K562 (cell line): ENCODE data around the gene NPFF. TPM values are rescaled to one million over a fixed set of nuclear protein-coding genes. Genes with fewer than 3 reads are reported as not detected.

Experiments
- ATAC-seq: fragments of 200-7000 bp; cut with Tn5 transposase; 3 replicates; pipeline ENCODE4 v1.9.1; 2020; ENCODE audit warnings: moderate library complexity
- BruUV-seq: library from RNA; stranded (reverse); fragments of 400-500 nt; replicated peaks from 2 replicates; lab custom pipeline; 2021; lab: Mats Ljungman, UMichigan
- CTCF ChIA-PET: fragments of 300-600 bp; formaldehyde crosslinking; extraction: SDS; loops from one replicate; lab custom pipeline; 2021; ENCODE audit warnings: low intra/inter-chr PET ratio; lab: Yijun Ruan, JAX
- POLR2A ChIA-PET: fragments of 300-600, 350-650 bp; sonication (Branson Sonifier 250); formaldehyde crosslinking; extraction: SDS; loops from one replicate; lab custom pipeline; 2021; ENCODE audit warnings: antibody characterized with exemption, inconsistent platforms; lab: Yijun Ruan, JAX
- DNase-seq, 4 experiments: peaks; one replicate each; pipeline versions ENCODE4 v3.0.0 to v3.0.0-alpha.2; 2011 to 2018; ENCODE audit warnings: low spot score in 3 of 4, mixed read lengths in 3 of 4; ENCODE audit errors: extremely low read depth in 1 of 4
- FAIRE-seq: peaks from 2 replicates; lab custom pipeline; 2011; peaks lifted over from hg19 to GRCh38; lab: Jason Lieb, UNC
- H2AFZ ChIP-seq: 2 replicates; pipeline ENCODE4 v1.6.0; 2011; ENCODE audit warnings: low read depth, low read length, control low read depth, inconsistent platforms
- H3K27ac ChIP-seq: fragments of 200-600 bp; 3 replicates; pipeline ENCODE4 v1.8.0; 2011; ENCODE audit warnings: low read depth, mild to moderate bottlenecking, control low read depth, inconsistent platforms, low read length, moderate library complexity, mixed read lengths; ENCODE audit errors: extremely low read depth
- H3K27me3 ChIP-seq, 2 experiments: fragments of 300-600 bp in 1 of 2; 2 replicates in 1 of 2; 3 replicates in 1 of 2; pipeline versions ENCODE4 v1.6.0 to v1.8.0; 2011; ENCODE audit warnings: inconsistent platforms in 2 of 2, low read length in 2 of 2, mild to moderate bottlenecking in 1 of 2, mixed read lengths in 1 of 2, moderate library complexity in 1 of 2; ENCODE audit not compliant: control insufficient read depth in 2 of 2, insufficient read depth in 2 of 2
- H3K36me3 ChIP-seq: fragments of 300-600 bp; 3 replicates; pipeline ENCODE4 v1.8.0; 2011; ENCODE audit warnings: mild to moderate bottlenecking, low read length, inconsistent platforms; ENCODE audit not compliant: control insufficient read depth, insufficient read depth
- H3K4me1 ChIP-seq, 2 experiments: fragments of 200-600 bp in 1 of 2; replicated peaks in 1 of 2; 2 replicates in 1 of 2; 3 replicates in 1 of 2; pipeline versions ENCODE4 v1.5.1 to v1.8.0; 2011; ENCODE audit warnings: inconsistent platforms in 2 of 2, low read length in 2 of 2, mild to moderate bottlenecking in 1 of 2, mixed read lengths in 1 of 2, moderate library complexity in 1 of 2; ENCODE audit not compliant: control insufficient read depth in 2 of 2, insufficient read depth in 2 of 2
- H3K4me2 ChIP-seq: 2 replicates; pipeline ENCODE4 v1.6.1; 2011; ENCODE audit warnings: low read length, control low read depth, inconsistent platforms, mixed read lengths; ENCODE audit not compliant: insufficient read depth
- H3K4me3 ChIP-seq: fragments of 200-600 bp; sonication (generic), shearing (Covaris generic); 2 replicates; pipeline ENCODE4 v1.5.1; 2016; ENCODE audit warnings: control low read depth, inconsistent platforms
- H3K79me2 ChIP-seq: fragments of 200-600 bp; 3 replicates; pipeline ENCODE4 v1.8.0; 2011; ENCODE audit warnings: low read length, inconsistent platforms; ENCODE audit not compliant: control insufficient read depth, insufficient read depth
- H3K9ac ChIP-seq, 2 experiments: 2 replicates each; pipeline versions ENCODE4 v1.6.0 to v1.6.1; 2011; ENCODE audit warnings: low read depth in 2 of 2, low read length in 2 of 2, control low read depth in 1 of 2, inconsistent platforms in 1 of 2, mild to moderate bottlenecking in 1 of 2, mixed read lengths in 1 of 2; ENCODE audit not compliant: insufficient read depth in 1 of 2
- H3K9me1 ChIP-seq: one replicate; pipeline ENCODE4 v1.6.0; 2011; ENCODE audit warnings: inconsistent platforms, mild to moderate bottlenecking, low read length, moderate library complexity; ENCODE audit not compliant: control insufficient read depth, insufficient read depth
- H3K9me3 ChIP-seq: replicated peaks from 2 replicates; pipeline ENCODE4 v1.5.1; 2011; ENCODE audit warnings: low read depth, low read length, inconsistent platforms; ENCODE audit not compliant: control insufficient read depth, insufficient read depth
- H4K20me1 ChIP-seq: replicated peaks from 2 replicates; pipeline ENCODE4 v1.6.1; 2011; ENCODE audit warnings: low read length, inconsistent platforms, mixed read lengths; ENCODE audit not compliant: control insufficient read depth, insufficient read depth
- CREM ChIP-seq: IDR thresholded peaks from 2 replicates; pipeline ENCODE4 v1.6.1; 2014; ENCODE audit warnings: antibody characterized with exemption, low read depth
- DACH1 ChIP-seq: fragments of 450-650 bp; IDR thresholded peaks from 2 replicates; pipeline ENCODE4 v1.6.1; 2018; ENCODE audit not compliant: partially characterized antibody
- DNMT1 ChIP-seq: fragments of 450-650 bp; IDR thresholded peaks from 2 replicates; pipeline ENCODE4 v1.6.1; 2016; ENCODE audit warnings: antibody characterized with exemption, mild to moderate bottlenecking
- FOXP1 ChIP-seq: sonication (generic); formaldehyde crosslinking; IDR thresholded peaks from 2 replicates; pipeline ENCODE4 v1.8.0; 2022; ENCODE audit warnings: mild to moderate bottlenecking, missing genetic modification reagents
- HDAC3 ChIP-seq: fragments of 450-650 bp; IDR thresholded peaks from 2 replicates; pipeline ENCODE4 v1.6.1; 2018; ENCODE audit warnings: borderline replicate concordance, mild to moderate bottlenecking, moderate library complexity; ENCODE audit not compliant: partially characterized antibody
- NR2C1 ChIP-seq, 2 experiments: fragments of 450-650 bp; IDR thresholded peaks; 2 replicates each; pipeline ENCODE4 v1.6.1; 2017; ENCODE audit warnings: mild to moderate bottlenecking in 2 of 2, antibody characterized with exemption in 1 of 2, inconsistent platforms in 1 of 2, missing compliant biosample characterization in 1 of 2, missing genetic modification characterization in 1 of 2
- SPI1 ChIP-seq: IDR thresholded peaks from 2 replicates; pipeline ENCODE4 v1.6.1; 2011; ENCODE audit warnings: low read depth, low read length, control low read depth, borderline replicate concordance
- TAL1 ChIP-seq: fragments of 450-650 bp; IDR thresholded peaks from 2 replicates; pipeline ENCODE4 v1.6.1; 2016; ENCODE audit warnings: mild to moderate bottlenecking
- ZBTB7A ChIP-seq: IDR thresholded peaks from 2 replicates; pipeline ENCODE4 v1.6.1; 2011; ENCODE audit warnings: low read depth, mild to moderate bottlenecking, low read length, moderate library complexity, borderline replicate concordance; ENCODE audit not compliant: control insufficient read depth
- ZFX ChIP-seq: sonication (generic); formaldehyde crosslinking; IDR thresholded peaks from 2 replicates; pipeline ENCODE4 v1.8.0; 2022; ENCODE audit warnings: mild to moderate bottlenecking, missing genetic modification reagents, moderate library complexity
- ZNF583 ChIP-seq: fragments of 250-450 bp; sonication (Bioruptor Pico); IDR thresholded peaks from 2 replicates; pipeline ENCODE4 v1.4.0; 2020
- ZNF778 ChIP-seq: fragments of 450-650 bp; formaldehyde crosslinking; IDR thresholded peaks from 2 replicates; pipeline ENCODE4 v1.4.0; 2020; ENCODE audit warnings: mild to moderate bottlenecking, moderate library complexity
- WGBS: fragments of 100-300 bp; shearing (Covaris generic); methylation state at CpG from one replicate; pipeline ENCODE4 v1.1.6; 2016; ENCODE audit warnings: low coverage, mixed read lengths; ENCODE audit not compliant: insufficient coverage; ENCODE audit errors: missing lambda C conversion rate; 5-methylcytosine and 5-hydroxymethylcytosine counted together
- in situ Hi-C: fragments of 300-500 bp; cut with MboI; formaldehyde crosslinking; loops from 4 replicates; pipeline ENCODE4 v1.15.0; 2018; ENCODE audit warnings: inconsistent platforms, mixed read lengths
- intact Hi-C: fragments of 100-400 bp; cut with micrococcal nuclease; formaldehyde crosslinking; loops from 2 replicates; pipeline ENCODE4 v1.14.2; 2022
- polyA plus RNA-seq, 8 experiments: library from polyadenylated mRNA; depleted of rRNA in 4 of 8; stranded (reverse) in 5 of 8; unstranded in 3 of 8; fragments of >200 nt; fragmentation: Nextera tagmentation in 2 of 8; fragmentation: Illumina TruSeq in 1 of 8; extraction: Ambion mirVana in 2 of 8; extraction: Trizol in 1 of 8; gene quantifications; 2 replicates each; pipeline versions ENCODE4 v1.2.1 to v1.2.3, GENCODE V29; 2011 to 2014; ENCODE audit warnings: inconsistent platforms in 1 of 8, missing spikeins in 1 of 8
- total RNA-seq, 7 experiments: library from RNA; depleted of rRNA in 6 of 7; stranded (reverse); fragments of >200 nt in 6 of 7; fragmentation: Illumina TruSeq in 2 of 7; extraction: Trizol in 2 of 7; gene quantifications; 2 replicates each; pipeline versions ENCODE4 v1.2.1 to v1.2.3, GENCODE V29; 2011 to 2021; ENCODE audit warnings: low replicate concordance in 1 of 7
- TF ChIP-seq, protein P1 (sequence below): sonication (generic); formaldehyde crosslinking; IDR thresholded peaks from 2 replicates; pipeline ENCODE4 v1.8.0; 2022; ENCODE audit warnings: mild to moderate bottlenecking, missing genetic modification reagents
- TF ChIP-seq, protein P2 (sequence below), 2 experiments: fragments of 150-350 bp in 1 of 2; IDR thresholded peaks; 2 replicates each; pipeline ENCODE4 v1.6.1; 2012 to 2016; ENCODE audit warnings: low read depth in 2 of 2, low read length in 2 of 2, mild to moderate bottlenecking in 1 of 2, moderate library complexity in 1 of 2

NPFF gene
- total and polyA plus RNA-seq, 9 of the 15 experiments (the other 6 are each of a cell fraction or from before 2014, with no cell fraction given), result 0.15 to 1.2 (median 0.55) TPM; not detected in 6

DNA sequence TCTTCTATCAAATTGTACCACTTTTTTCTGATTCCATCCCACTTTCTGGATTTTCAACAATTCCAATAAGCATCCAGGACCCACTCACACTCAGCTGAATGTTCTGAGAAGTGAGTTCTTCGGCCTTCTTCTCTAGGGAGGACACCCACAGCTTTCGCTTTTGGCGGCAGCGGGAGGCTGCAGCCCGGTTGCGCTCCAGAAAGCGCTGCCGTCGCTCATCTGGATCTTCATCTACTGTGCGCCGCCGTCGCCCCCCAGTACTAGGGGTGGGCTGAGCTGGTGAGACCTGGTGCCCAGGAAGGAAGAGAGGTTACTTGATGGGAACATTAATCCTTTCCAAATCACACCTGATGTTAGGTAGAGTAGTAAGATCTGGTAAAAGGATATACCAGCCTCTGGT is 17.2 kb upstream of the NPFF start (continued):
- TF ChIP-seq SPI1 (no peak), DNMT1 (no peak), ZNF778 (CRISPR knock-in tag) (no peak)

DNA sequence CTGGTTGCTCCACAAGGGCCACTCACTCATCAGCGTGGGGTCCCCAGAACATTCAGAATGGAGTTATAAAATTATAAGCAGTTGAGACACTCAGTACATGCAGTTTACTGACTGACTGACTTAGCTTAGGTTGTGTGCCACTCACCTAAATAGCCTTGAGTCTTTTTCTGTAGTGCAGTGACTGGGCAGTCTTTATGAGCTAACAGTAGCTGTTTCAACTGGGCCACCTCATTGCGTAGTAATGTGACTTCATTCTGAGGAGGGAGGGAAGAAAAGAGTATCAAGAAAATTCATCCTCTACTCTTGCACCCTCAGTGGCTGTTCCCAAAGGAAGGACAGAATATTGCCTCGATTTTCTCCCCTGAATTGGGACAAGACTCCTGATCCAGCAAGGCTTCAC is 15.8 kb upstream of the NPFF start:
- CTCF ChIA-PET, result no interaction called here

More for the DNA sequence above, 15.8 kb upstream of the NPFF start:
- Histone ChIP-seq H3K36me3 (peaks cover 51% of the 10 kb centered on the region; the same call in 2 of the 3 replicates), H3K27ac (no peak overlapping the region)
- intact Hi-C loops, result no loop called here
- POLR2A ChIA-PET, result interaction anchor here (0.6 to 1.1 kb wide), 4 partner anchors 22 to 650 kb away, joined by 3 to 5 read pairs (median 3); partner anchors contain the start of gene TARBP2
- TF ChIP-seq TAL1, result no peak
- TF ChIP-seq, protein P1, sequence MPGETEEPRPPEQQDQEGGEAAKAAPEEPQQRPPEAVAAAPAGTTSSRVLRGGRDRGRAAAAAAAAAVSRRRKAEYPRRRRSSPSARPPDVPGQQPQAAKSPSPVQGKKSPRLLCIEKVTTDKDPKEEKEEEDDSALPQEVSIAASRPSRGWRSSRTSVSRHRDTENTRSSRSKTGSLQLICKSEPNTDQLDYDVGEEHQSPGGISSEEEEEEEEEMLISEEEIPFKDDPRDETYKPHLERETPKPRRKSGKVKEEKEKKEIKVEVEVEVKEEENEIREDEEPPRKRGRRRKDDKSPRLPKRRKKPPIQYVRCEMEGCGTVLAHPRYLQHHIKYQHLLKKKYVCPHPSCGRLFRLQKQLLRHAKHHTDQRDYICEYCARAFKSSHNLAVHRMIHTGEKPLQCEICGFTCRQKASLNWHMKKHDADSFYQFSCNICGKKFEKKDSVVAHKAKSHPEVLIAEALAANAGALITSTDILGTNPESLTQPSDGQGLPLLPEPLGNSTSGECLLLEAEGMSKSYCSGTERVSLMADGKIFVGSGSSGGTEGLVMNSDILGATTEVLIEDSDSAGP (CRISPR knock-in tag), result no peak
- TF ChIP-seq, protein P2, sequence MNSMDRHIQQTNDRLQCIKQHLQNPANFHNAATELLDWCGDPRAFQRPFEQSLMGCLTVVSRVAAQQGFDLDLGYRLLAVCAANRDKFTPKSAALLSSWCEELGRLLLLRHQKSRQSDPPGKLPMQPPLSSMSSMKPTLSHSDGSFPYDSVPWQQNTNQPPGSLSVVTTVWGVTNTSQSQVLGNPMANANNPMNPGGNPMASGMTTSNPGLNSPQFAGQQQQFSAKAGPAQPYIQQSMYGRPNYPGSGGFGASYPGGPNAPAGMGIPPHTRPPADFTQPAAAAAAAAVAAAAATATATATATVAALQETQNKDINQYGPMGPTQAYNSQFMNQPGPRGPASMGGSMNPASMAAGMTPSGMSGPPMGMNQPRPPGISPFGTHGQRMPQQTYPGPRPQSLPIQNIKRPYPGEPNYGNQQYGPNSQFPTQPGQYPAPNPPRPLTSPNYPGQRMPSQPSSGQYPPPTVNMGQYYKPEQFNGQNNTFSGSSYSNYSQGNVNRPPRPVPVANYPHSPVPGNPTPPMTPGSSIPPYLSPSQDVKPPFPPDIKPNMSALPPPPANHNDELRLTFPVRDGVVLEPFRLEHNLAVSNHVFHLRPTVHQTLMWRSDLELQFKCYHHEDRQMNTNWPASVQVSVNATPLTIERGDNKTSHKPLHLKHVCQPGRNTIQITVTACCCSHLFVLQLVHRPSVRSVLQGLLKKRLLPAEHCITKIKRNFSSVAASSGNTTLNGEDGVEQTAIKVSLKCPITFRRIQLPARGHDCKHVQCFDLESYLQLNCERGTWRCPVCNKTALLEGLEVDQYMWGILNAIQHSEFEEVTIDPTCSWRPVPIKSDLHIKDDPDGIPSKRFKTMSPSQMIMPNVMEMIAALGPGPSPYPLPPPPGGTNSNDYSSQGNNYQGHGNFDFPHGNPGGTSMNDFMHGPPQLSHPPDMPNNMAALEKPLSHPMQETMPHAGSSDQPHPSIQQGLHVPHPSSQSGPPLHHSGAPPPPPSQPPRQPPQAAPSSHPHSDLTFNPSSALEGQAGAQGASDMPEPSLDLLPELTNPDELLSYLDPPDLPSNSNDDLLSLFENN (IDR thresholded peaks at IDR 0.05; ENCODE audit: low read depth in 2 of 2, low read length in 2 of 2), result no peak
- TF ChIP-seq HDAC3, result no peak
- no peak for TF ChIP-seq ZFX (CRISPR knock-in tag)
- no peak for TF ChIP-seq FOXP1 (CRISPR knock-in tag)
- TF ChIP-seq DACH1, result no peak
- TF ChIP-seq CREM, result no peak
- no peak for TF ChIP-seq NR2C1 (IDR thresholded peaks at IDR 0.05)
- TF ChIP-seq NR2C1 (tag; IDR thresholded peaks at IDR 0.05), result no peak
- TF ChIP-seq ZNF583, result no peak
- no peak for TF ChIP-seq ZBTB7A
- TF ChIP-seq, all 486 proteins: peak for 0
- Histone ChIP-seq H4K20me1 (no peaks in the 10 kb centered on the region), H2AFZ (no peak overlapping the region), H3K4me1 (peaks cover 0 to 4% of the 10 kb centered on the region in 2 experiments; a peak in 2 of 5 replicates), H3K9me3 (no peaks in the 10 kb centered on the region), H3K79me2 (no peaks in the 10 kb centered on the region), H3K9ac (no peak overlapping the region), H3K9me1 (no peaks in the 10 kb centered on the region), H3K27me3 (no peaks in the 10 kb centered on the region), H3K4me2 (no peak overlapping the region), H3K4me3 (no peak overlapping the region)
- BruUV-seq, result no TSS peak
- WGBS, result 77% methylated on average over 3 of the region's 3 CpGs
- FAIRE-seq, result no peak
- in situ Hi-C loops, result no loop called here
- no peak for ATAC-seq
- no peak for DNase-seq
